SK-N-SH treated with all-trans-retinoic acid at 6 μM for 48 hours (cell line): ENCODE measurements around the gene ARMH3.

Experiments
- ATAC-seq: fragments of 200-7000 bp; cut with Tn5 transposase; 3 replicates; pipeline ENCODE4 v1.9.1; 2020; ENCODE audit warnings: mild to moderate bottlenecking, moderate library complexity
- ARNTL ChIP-seq: fragments of 450-650 bp; formaldehyde crosslinking; IDR thresholded peaks from 2 replicates; pipeline ENCODE4 v1.5.0; 2020; ENCODE audit warnings: low read depth, mild to moderate bottlenecking, moderate library complexity, borderline replicate concordance
- BACH2 ChIP-seq: fragments of 250-450 bp; sonication (Bioruptor Pico); IDR thresholded peaks from 2 replicates; pipeline ENCODE4 v1.9.0; 2021; ENCODE audit warnings: mild to moderate bottlenecking, borderline replicate concordance
- CREB5 ChIP-seq: fragments of 250-450 bp; sonication (Bioruptor Pico); IDR thresholded peaks from 2 replicates; pipeline ENCODE4 v1.5.1; 2020; ENCODE audit warnings: low read depth, mild to moderate bottlenecking, moderate library complexity
- CSDC2 ChIP-seq: fragments of 250-450 bp; sonication (Bioruptor Pico); IDR thresholded peaks from 2 replicates; pipeline ENCODE4 v1.5.0; 2020; ENCODE audit warnings: mild to moderate bottlenecking, moderate library complexity
- CSRNP3 ChIP-seq: fragments of 250-450 bp; sonication (Bioruptor Pico); IDR thresholded peaks from 2 replicates; pipeline ENCODE4 v1.5.1; 2021; ENCODE audit warnings: mild to moderate bottlenecking, moderate library complexity
- ESRRG ChIP-seq: fragments of 250-450 bp; sonication (Bioruptor Pico); IDR thresholded peaks from 2 replicates; pipeline ENCODE4 v1.6.1; 2021; ENCODE audit warnings: mild to moderate bottlenecking
- GLIS3 ChIP-seq: fragments of 250-450 bp; sonication (Bioruptor Pico); IDR thresholded peaks from 2 replicates; pipeline ENCODE4 v1.5.0; 2020; ENCODE audit warnings: mild to moderate bottlenecking, moderate library complexity
- ISL1 ChIP-seq: fragments of 250-450 bp; sonication (Bioruptor Pico); IDR thresholded peaks from 2 replicates; pipeline ENCODE4 v2.1.2; 2022; ENCODE audit warnings: mild to moderate bottlenecking, moderate library complexity
- OSR1 ChIP-seq: fragments of 250-450 bp; sonication (Bioruptor Pico); IDR thresholded peaks from 2 replicates; pipeline ENCODE4 v1.8.0; 2022; ENCODE audit warnings: moderate library complexity, mild to moderate bottlenecking, inconsistent platforms
- POU6F1 ChIP-seq: fragments of 250-450 bp; sonication (Bioruptor Pico); IDR thresholded peaks from 2 replicates; pipeline ENCODE4 v1.8.0; 2021; ENCODE audit warnings: low read depth, mild to moderate bottlenecking, moderate library complexity, borderline replicate concordance
- PPARA ChIP-seq: fragments of 250-450 bp; sonication (Bioruptor Pico); IDR thresholded peaks from 2 replicates; pipeline ENCODE4 v1.5.0; 2020; ENCODE audit warnings: mild to moderate bottlenecking, borderline replicate concordance
- RARB ChIP-seq: fragments of 250-450 bp; sonication (Bioruptor Pico); IDR thresholded peaks from 2 replicates; pipeline ENCODE4 v1.8.0; 2021; ENCODE audit warnings: mild to moderate bottlenecking, moderate library complexity
- SNAI2 ChIP-seq: fragments of 250-450 bp; sonication (Bioruptor Pico); IDR thresholded peaks from 2 replicates; pipeline ENCODE4 v1.5.0; 2020; ENCODE audit warnings: mild to moderate bottlenecking, moderate library complexity
- TCF4 ChIP-seq: fragments of 250-450 bp; sonication (Bioruptor Pico); IDR thresholded peaks from 2 replicates; pipeline ENCODE4 v1.8.0; 2021; ENCODE audit warnings: mild to moderate bottlenecking, moderate library complexity, borderline replicate concordance
- TOX ChIP-seq: fragments of 250-450 bp; sonication (Bioruptor Pico); IDR thresholded peaks from 2 replicates; pipeline ENCODE4 v1.8.0; 2021; ENCODE audit warnings: mild to moderate bottlenecking, moderate library complexity, borderline replicate concordance
- ZC3H10 ChIP-seq: fragments of 250-450 bp; sonication (Bioruptor Pico); IDR thresholded peaks from 2 replicates; pipeline ENCODE4 v1.5.1; 2021; ENCODE audit warnings: mild to moderate bottlenecking, moderate library complexity
- ZFP3 ChIP-seq: fragments of 250-450 bp; sonication (Bioruptor Pico); IDR thresholded peaks from 2 replicates; pipeline ENCODE4 v1.5.0; 2020; ENCODE audit warnings: mild to moderate bottlenecking, moderate library complexity
- ZFP30 ChIP-seq: fragments of 450-650 bp; formaldehyde crosslinking; IDR thresholded peaks from 2 replicates; pipeline ENCODE4 v1.5.0; 2022; ENCODE audit warnings: mild to moderate bottlenecking, moderate library complexity
- ZNF565 ChIP-seq: fragments of 450-650 bp; formaldehyde crosslinking; conservative IDR thresholded peaks from 2 replicates; pipeline ENCODE4 v1.5.0; 2020; ENCODE audit warnings: low read depth, mild to moderate bottlenecking, moderate library complexity
- ZNF70 ChIP-seq: fragments of 450-650 bp; formaldehyde crosslinking; IDR thresholded peaks from 2 replicates; pipeline ENCODE4 v1.5.0; 2020; ENCODE audit warnings: mild to moderate bottlenecking, moderate library complexity
- TF ChIP-seq, protein P1 (sequence below): fragments of 250-450 bp; sonication (Bioruptor Pico); IDR thresholded peaks from 2 replicates; pipeline ENCODE4 v1.8.0; 2020; ENCODE audit warnings: mild to moderate bottlenecking, moderate library complexity, borderline replicate concordance
- TF ChIP-seq, protein P2 (sequence below): fragments of 250-450 bp; sonication (Bioruptor Pico); IDR thresholded peaks from 2 replicates; pipeline ENCODE4 v1.5.0; 2020; ENCODE audit warnings: mild to moderate bottlenecking, moderate library complexity

Gene ARMH3

GRCh38 chr10:101956898-101957297 lies 99.1 kb downstream of the ARMH3 start:
- no peak for ATAC-seq
- TF ChIP-seq OSR1 (CRISPR knock-in tag) (no peak), ZNF70 (CRISPR knock-in tag) (no peak), ARNTL (no peak), CSDC2 (CRISPR knock-in tag) (no peak), PPARA (CRISPR knock-in tag) (no peak), TOX (CRISPR knock-in tag) (no peak), ISL1 (no peak), RARB (no peak), ZFP30 (CRISPR knock-in tag) (no peak), BACH2 (CRISPR knock-in tag) (no peak), CSRNP3 (CRISPR knock-in tag) (no peak), CREB5 (CRISPR knock-in tag) (no peak), ZC3H10 (CRISPR knock-in tag) (no peak), ZFP3 (CRISPR knock-in tag) (no peak), ZNF565 (CRISPR knock-in tag) (no peak), POU6F1 (CRISPR knock-in tag) (no peak)
- TF ChIP-seq, protein P1, sequence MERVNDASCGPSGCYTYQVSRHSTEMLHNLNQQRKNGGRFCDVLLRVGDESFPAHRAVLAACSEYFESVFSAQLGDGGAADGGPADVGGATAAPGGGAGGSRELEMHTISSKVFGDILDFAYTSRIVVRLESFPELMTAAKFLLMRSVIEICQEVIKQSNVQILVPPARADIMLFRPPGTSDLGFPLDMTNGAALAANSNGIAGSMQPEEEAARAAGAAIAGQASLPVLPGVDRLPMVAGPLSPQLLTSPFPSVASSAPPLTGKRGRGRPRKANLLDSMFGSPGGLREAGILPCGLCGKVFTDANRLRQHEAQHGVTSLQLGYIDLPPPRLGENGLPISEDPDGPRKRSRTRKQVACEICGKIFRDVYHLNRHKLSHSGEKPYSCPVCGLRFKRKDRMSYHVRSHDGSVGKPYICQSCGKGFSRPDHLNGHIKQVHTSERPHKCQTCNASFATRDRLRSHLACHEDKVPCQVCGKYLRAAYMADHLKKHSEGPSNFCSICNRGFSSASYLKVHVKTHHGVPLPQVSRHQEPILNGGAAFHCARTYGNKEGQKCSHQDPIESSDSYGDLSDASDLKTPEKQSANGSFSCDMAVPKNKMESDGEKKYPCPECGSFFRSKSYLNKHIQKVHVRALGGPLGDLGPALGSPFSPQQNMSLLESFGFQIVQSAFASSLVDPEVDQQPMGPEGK (CRISPR knock-in tag), result no peak

DNA sequence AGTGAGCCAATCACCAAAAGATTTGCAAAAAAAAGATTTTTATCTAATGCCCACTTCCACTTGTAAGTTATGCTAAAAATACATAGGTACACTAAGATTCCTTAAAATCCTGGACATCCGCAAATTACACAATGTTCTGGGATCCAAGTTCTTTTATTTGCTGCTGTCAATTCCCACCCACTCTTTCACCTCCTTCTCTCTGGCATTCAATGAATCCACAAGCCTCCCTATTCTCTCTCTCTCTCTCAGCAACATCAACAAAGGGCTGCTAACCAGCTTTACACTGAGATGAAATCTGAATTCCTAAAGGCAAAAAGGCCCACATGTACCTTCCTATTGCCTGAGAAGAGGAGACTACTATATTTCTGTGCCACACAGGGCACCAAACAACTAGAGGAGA lies 99.9 kb downstream of the ARMH3 start:
- no peak for ATAC-seq
- TF ChIP-seq TCF4 (CRISPR knock-in tag) (no peak), BACH2 (CRISPR knock-in tag) (no peak), OSR1 (CRISPR knock-in tag) (no peak), CREB5 (CRISPR knock-in tag) (no peak), CSDC2 (CRISPR knock-in tag) (no peak), ISL1 (no peak), ZNF565 (CRISPR knock-in tag) (no peak), SNAI2 (CRISPR knock-in tag) (no peak), ZFP30 (CRISPR knock-in tag) (no peak), TOX (CRISPR knock-in tag) (no peak), GLIS3 (CRISPR knock-in tag) (no peak), ZC3H10 (CRISPR knock-in tag) (no peak), ESRRG (no peak), ZFP3 (CRISPR knock-in tag) (no peak)
- TF ChIP-seq, protein P1 (CRISPR knock-in tag), result no peak
- TF ChIP-seq, protein P2, sequence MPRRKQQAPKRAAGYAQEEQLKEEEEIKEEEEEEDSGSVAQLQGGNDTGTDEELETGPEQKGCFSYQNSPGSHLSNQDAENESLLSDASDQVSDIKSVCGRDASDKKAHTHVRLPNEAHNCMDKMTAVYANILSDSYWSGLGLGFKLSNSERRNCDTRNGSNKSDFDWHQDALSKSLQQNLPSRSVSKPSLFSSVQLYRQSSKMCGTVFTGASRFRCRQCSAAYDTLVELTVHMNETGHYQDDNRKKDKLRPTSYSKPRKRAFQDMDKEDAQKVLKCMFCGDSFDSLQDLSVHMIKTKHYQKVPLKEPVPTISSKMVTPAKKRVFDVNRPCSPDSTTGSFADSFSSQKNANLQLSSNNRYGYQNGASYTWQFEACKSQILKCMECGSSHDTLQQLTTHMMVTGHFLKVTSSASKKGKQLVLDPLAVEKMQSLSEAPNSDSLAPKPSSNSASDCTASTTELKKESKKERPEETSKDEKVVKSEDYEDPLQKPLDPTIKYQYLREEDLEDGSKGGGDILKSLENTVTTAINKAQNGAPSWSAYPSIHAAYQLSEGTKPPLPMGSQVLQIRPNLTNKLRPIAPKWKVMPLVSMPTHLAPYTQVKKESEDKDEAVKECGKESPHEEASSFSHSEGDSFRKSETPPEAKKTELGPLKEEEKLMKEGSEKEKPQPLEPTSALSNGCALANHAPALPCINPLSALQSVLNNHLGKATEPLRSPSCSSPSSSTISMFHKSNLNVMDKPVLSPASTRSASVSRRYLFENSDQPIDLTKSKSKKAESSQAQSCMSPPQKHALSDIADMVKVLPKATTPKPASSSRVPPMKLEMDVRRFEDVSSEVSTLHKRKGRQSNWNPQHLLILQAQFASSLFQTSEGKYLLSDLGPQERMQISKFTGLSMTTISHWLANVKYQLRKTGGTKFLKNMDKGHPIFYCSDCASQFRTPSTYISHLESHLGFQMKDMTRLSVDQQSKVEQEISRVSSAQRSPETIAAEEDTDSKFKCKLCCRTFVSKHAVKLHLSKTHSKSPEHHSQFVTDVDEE, result no peak
